Prostate gland (tissue), 2 donors: ENCODE measurements around the gene P2RY12. TPM values are rescaled to one million over a fixed set of nuclear protein-coding genes. Genes with fewer than 3 reads are reported as not detected.

Source experiments
- DNase-seq: peaks from one replicate; pipeline ENCODE4 v3.0.0-alpha.2; 2019; ENCODE audit warnings: low spot score
- H3K27ac ChIP-seq, 2 donors: fragments of 200-600 bp; sonication (generic); 2 replicates each; pipeline ENCODE4 v1.5.1; 2017 to 2019
- H3K27me3 ChIP-seq: fragments of 200-600 bp; sonication (generic); replicated peaks from 2 replicates; pipeline ENCODE4 v1.5.1; 2019; ENCODE audit not compliant: insufficient read depth
- H3K36me3 ChIP-seq, 2 donors: fragments of 200-600 bp; sonication (generic); 1 replicate in 1 of 2; 2 replicates in 1 of 2; pipeline versions ENCODE4 v1.5.1 to v1.8.1; 2017 to 2019
- H3K4me1 ChIP-seq: fragments of 200-600 bp; sonication (generic); replicated peaks from 2 replicates; pipeline ENCODE4 v1.5.1; 2019
- H3K4me3 ChIP-seq, 2 donors: fragments of 200-600 bp; sonication (generic); 2 replicates each; pipeline ENCODE4 v1.5.1; 2017 to 2019
- H3K9me3 ChIP-seq: fragments of 200-600 bp; sonication (generic); 2 replicates; pipeline ENCODE4 v1.5.1; 2017
- CTCF ChIP-seq, 4 experiments: fragments of 200-600 bp in 2 of 4; fragments of 450-650 bp in 2 of 4; sonication (generic) in 2 of 4; IDR thresholded peaks; 1 replicate in 3 of 4; 2 replicates in 1 of 4; pipeline ENCODE4 v1.5.1; 2016 to 2019; ENCODE audit warnings: antibody characterized with exemption in 4 of 4, mild to moderate bottlenecking in 2 of 4, moderate library complexity in 2 of 4
- POLR2A ChIP-seq: fragments of 450-650 bp; IDR thresholded peaks from one replicate; pipeline ENCODE4 v1.6.1; 2016; ENCODE audit warnings: antibody characterized with exemption, mild to moderate bottlenecking
- POLR2AphosphoS5 ChIP-seq: sonication (generic); formaldehyde crosslinking; IDR thresholded peaks from one replicate; pipeline ENCODE4 v1.6.1; 2017; ENCODE audit warnings: antibody characterized with exemption
- WGBS: methylation state at CpG from one replicate; pipeline ENCODE4 v1.1.5; 2018; 5-methylcytosine and 5-hydroxymethylcytosine counted together
- intact Hi-C: fragments of 100-400 bp; cut with DNase I; formaldehyde crosslinking; loops from one replicate; pipeline ENCODE4 v1.14.2; 2022
- total RNA-seq, 2 donors: library from RNA; depleted of rRNA; stranded (reverse); fragments of >200 nt; gene quantifications; one replicate each; pipeline ENCODE4 v1.1.0, GENCODE V29; 2016

P2RY12 gene
- total RNA-seq, 2 donors from 2014 or later, result 0.97 to 5.0 TPM

GRCh38 chr3:151372063-151372820 is 12.3 kb downstream of the P2RY12 start:
- no peak overlapping the region for H3K27ac ChIP-seq
- H3K27me3 ChIP-seq, result no peaks in the 10 kb centered on the region
- H3K4me1 ChIP-seq, result no peaks in the 10 kb centered on the region
- intact Hi-C loops, result no loop called here
- TF ChIP-seq POLR2AphosphoS5 (no peak), CTCF (IDR thresholded peaks at IDR 0.05) (no peak), POLR2A (no peak)
- no peaks in the 10 kb centered on the region for H3K9me3 ChIP-seq
- H3K4me3 ChIP-seq, result no peak overlapping the region
- WGBS, result 92% methylated on average over 4 of the region's 4 CpGs
- H3K36me3 ChIP-seq, result no peaks in the 10 kb centered on the region
- DNase-seq, result no peak

- no peaks in the 10 kb centered on the region for H3K9me3 ChIP-seq
- no peak for TF ChIP-seq POLR2AphosphoS5
- no peak for TF ChIP-seq CTCF (IDR thresholded peaks at IDR 0.05)
- no peak for TF ChIP-seq POLR2A
These were observed 13.0 kb downstream of the P2RY12 start for GRCh38 chr3:151371526-151371925.

GRCh38 chr3:151367448-151367847 is 17.1 kb downstream of the P2RY12 start:
- TF ChIP-seq CTCF (IDR thresholded peaks at IDR 0.05), result no peak
- TF ChIP-seq POLR2A, result no peak
- TF ChIP-seq POLR2AphosphoS5, result no peak
- Histone ChIP-seq H3K27me3 (no peaks in the 10 kb centered on the region), H3K36me3 (no peaks in the 10 kb centered on the region), H3K4me3 (no peak overlapping the region), H3K27ac (no peak overlapping the region), H3K4me1 (no peaks in the 10 kb centered on the region), H3K9me3 (no peaks in the 10 kb centered on the region)
- no peak for DNase-seq
- intact Hi-C loops, result no loop called here
- 82% methylated on average over 5 of the region's 5 CpGs for WGBS

More at GRCh38 chr3:151371526-151371925, 13.0 kb downstream of the P2RY12 start:
- no peaks in the 10 kb centered on the region for H3K4me1 ChIP-seq
- no peak overlapping the region for H3K4me3 ChIP-seq
- H3K27ac ChIP-seq, result no peak overlapping the region
- H3K36me3 ChIP-seq, result no peaks in the 10 kb centered on the region
- intact Hi-C loops, result no loop called here
- no peaks in the 10 kb centered on the region for H3K27me3 ChIP-seq
- no peak for DNase-seq

- no peak for DNase-seq
- TF ChIP-seq CTCF (IDR thresholded peaks at IDR 0.05), result no peak
- no peak for TF ChIP-seq POLR2A
- no peak for TF ChIP-seq POLR2AphosphoS5
- Histone ChIP-seq H3K36me3 (no peaks in the 10 kb centered on the region), H3K27ac (no peak overlapping the region), H3K27me3 (no peaks in the 10 kb centered on the region), H3K4me3 (no peak overlapping the region), H3K4me1 (no peaks in the 10 kb centered on the region), H3K9me3 (no peaks in the 10 kb centered on the region)
- 77% methylated on average over 3 of the region's 3 CpGs for WGBS
- intact Hi-C loops, result no loop called here
These were observed 17.6 kb downstream of the P2RY12 start for GRCh38 chr3:151366993-151367392.

- 69% methylated on average over 3 of the region's 3 CpGs for WGBS
- Histone ChIP-seq H3K27me3 (no peaks in the 10 kb centered on the region), H3K9me3 (no peaks in the 10 kb centered on the region), H3K4me3 (no peak overlapping the region), H3K4me1 (peaks cover under 1% of the 10 kb centered on the region), H3K36me3 (no peaks in the 10 kb centered on the region), H3K27ac (no peak overlapping the region)
- intact Hi-C loops, result no loop called here
- DNase-seq, result no peak
- TF ChIP-seq CTCF (IDR thresholded peaks at IDR 0.05) (no peak), POLR2AphosphoS5 (no peak), POLR2A (no peak)
These were observed 21.8 kb downstream of the P2RY12 start for GRCh38 chr3:151362751-151363174.
